Lower leg skin (tissue), 3 donors: ENCODE results near the gene DYNLT1.

ENCODE experiments used
- POLR2A ChIP-seq, 2 donors: fragments of 450-650 bp; IDR thresholded peaks; one replicate each; pipeline ENCODE4 v1.6.1; 2016 to 2017; ENCODE audit warnings: antibody characterized with exemption in 2 of 2, mild to moderate bottlenecking in 1 of 2, moderate library complexity in 1 of 2
- TF ChIP-seq, protein P1 (sequence below), 3 donors: fragments of 450-650 bp; IDR thresholded peaks; one replicate each; pipeline ENCODE4 v1.5.1; 2016; ENCODE audit warnings: antibody characterized with exemption in 3 of 3, mild to moderate bottlenecking in 3 of 3, moderate library complexity in 2 of 3

DNA sequence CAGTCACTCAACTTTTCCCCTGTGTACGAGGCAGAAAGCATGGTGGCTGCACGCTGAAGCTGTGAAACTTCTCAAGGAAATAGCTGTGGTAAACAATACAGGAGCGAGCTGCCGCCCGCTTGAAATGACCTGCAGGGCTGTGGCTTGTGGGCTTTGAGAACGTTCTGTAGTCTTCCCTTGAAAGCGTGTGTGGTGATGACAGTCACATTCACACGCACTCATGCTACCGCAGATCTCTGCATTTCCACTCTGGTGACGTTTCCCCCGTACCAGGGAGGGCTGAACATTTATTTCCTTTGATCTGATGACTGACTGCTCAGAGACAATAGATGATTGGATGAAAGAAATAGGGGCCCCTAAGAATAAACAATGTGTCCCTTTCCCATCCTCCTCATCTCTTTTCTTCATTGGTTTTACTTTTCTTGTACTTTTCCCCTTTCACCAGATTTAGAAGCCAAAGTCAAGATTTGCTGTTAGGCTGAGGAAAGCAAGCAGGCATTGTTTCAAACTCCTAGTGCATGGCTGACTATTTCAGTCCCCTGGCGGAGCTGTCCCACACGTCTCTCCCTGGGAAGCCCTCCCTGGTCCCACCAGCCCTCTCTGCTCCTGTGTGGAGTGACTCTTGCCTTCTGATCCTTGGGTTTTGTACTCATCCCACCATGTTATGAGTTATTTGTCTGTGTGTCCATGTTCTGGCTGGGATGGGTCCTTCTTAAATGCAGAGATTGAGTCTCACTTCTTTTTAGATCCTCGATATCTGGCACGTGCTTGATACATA lies 9.2 kb upstream of the DYNLT1 start:
- TF ChIP-seq POLR2A (IDR thresholded peaks at IDR 0.05), result no peak
- TF ChIP-seq, protein P1, sequence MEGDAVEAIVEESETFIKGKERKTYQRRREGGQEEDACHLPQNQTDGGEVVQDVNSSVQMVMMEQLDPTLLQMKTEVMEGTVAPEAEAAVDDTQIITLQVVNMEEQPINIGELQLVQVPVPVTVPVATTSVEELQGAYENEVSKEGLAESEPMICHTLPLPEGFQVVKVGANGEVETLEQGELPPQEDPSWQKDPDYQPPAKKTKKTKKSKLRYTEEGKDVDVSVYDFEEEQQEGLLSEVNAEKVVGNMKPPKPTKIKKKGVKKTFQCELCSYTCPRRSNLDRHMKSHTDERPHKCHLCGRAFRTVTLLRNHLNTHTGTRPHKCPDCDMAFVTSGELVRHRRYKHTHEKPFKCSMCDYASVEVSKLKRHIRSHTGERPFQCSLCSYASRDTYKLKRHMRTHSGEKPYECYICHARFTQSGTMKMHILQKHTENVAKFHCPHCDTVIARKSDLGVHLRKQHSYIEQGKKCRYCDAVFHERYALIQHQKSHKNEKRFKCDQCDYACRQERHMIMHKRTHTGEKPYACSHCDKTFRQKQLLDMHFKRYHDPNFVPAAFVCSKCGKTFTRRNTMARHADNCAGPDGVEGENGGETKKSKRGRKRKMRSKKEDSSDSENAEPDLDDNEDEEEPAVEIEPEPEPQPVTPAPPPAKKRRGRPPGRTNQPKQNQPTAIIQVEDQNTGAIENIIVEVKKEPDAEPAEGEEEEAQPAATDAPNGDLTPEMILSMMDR (IDR thresholded peaks at IDR 0.05), result no peak
